Activated CD8-positive, alpha-beta memory T cell treated with anti-CD3 and anti-CD28 coated beads, Interleukin-2, amount 50 U/mL, for 1 hour (primary cell): ENCODE results near the gene FAM118B.

Source experiments
- DNase-seq: peaks from one replicate; pipeline ENCODE4 v3.0.0-alpha.2; 2020; ENCODE audit errors: extremely low read depth

FAM118B gene

DNA sequence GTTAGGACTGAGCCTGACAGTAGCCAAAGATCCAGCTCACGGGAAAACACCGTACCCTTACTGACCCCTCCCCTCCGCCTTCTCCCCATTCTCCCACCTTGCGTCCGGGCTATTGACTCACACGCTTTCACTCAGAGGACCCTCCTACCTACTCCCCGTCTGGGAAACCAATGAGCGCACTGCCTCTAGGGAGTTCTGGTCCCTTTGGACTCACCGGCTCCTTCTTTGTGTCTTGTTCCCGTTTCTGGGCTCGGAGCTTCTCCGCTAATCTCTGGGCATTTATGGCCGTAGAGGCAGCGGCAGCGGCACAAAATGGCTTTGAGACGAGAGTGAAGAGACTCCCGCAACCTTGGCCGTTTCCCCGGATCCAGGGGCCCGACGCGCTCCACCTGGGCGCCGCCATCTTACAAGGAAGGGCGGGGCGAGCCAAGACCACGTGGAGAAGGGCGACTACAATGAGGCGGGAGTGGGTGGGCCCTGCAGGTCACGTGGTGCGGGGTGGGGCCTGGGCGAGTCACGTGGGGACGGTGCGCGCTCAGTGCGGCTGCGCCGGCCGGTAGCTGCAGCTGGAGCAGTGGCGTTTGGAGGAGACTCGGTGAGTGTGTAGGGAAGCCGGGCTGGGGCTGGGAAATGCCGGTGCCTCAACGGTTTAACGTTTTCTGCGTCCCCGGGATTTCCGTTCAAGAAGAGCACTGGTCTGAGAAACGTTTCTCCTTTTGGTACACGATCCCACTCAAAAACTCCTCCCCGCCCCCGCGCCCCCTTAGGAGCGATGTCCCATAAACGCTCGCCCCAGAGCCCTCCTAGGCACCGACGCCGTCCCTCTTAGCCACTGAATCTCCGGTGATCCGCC, at the start of gene FAM118B, which contains the start of gene RPUSD4:
FAM118B (plus strand) TSS at position 547 of the 853 bp plus-strand sequence. CDS start 23,220 bp downstream, outside the sequence.
RPUSD4 (minus strand) TSS at position 415 of the 853 bp plus-strand sequence; CDS start at position 403, 12 bp downstream.
- peak; percentile 94 for DNase-seq

DNA sequence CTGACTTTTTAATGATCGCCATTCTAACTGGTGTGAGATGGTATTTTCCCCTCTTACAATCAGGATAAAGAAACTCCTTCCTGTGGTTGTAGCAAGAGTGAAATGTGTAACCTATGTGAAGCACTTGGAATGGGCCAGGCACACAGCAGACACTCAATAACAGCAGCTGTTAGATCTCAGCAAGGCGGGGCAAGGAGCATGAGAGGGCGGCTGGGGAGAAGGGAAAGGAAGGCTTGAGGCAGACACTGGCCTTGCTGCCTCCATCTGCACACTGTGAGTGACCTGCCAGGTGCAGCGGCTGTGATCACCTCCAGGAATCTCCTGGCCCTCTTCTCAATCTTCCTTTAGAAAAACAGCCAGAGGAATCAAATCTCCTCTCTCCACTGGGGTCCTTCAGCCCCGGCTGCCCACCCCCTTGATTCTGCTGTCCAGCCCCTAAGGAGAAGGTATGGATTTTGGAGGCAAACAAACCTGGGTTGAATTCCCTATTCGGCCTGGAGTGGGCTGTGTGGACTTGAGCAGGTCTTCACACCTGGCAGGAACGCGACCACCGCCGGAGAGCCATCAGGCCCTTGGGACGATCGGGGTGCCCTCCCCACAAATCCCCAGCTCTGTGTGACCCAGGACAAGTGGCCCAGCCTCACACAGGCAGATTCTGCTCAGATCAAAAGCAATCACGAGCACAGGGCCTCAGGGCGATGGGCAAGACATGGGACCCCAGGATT, 49.1 kb upstream of the FAM118B start:
- no peak for DNase-seq

- DNase-seq, result no peak
These were observed 48.4 kb upstream of the FAM118B start for GRCh38 chr11:126163074-126163700.

- no peak for DNase-seq
These were observed 47.8 kb upstream of the FAM118B start for GRCh38 chr11:126163779-126164178.

DNA sequence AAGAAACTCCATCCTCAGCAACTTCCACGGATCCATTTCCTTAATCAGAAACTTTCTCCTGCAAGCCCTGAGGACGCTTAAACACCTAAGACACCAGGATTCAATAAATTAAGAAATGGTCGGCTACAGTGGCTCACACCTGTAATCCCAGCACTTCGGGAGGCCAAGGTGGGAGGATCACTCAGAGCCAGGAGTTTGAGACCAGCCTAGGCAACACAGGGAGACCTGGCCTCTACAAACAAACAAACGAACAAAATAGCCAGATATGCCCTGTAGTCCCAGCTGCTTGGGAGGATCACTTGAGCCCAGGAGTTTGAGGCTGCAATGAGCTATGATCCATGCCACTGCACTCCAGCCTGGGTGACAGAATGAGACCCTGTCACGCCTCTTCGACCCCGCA, 46.8 kb upstream of the FAM118B start:
- no peak for DNase-seq

GRCh38 chr11:126165311-126165720, 46.3 kb upstream of the FAM118B start:
- no peak for DNase-seq

DNA sequence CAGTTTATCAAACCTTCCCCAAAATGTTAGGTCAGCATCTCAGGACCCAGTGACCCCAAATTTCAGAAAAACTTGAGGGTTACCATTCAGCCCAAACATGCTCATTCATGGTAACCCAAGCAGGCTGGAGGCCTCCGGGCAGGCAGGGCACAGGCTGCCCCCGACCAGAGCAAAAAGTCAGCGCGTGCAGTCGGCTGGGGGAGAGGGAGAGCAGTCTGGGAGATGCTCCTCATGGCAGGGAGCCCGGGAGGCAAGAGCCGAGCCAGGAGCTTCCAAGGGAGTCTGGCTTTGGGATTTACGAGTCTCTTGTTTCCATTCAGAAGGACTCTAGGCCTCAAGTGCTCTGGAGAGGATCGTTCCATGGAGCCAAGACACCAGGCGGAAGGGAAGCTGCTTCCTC, 45.8 kb upstream of the FAM118B start:
- DNase-seq, result no peak

- DNase-seq, result no peak
These were observed 45.2 kb upstream of the FAM118B start for GRCh38 chr11:126166413-126166812.

DNA sequence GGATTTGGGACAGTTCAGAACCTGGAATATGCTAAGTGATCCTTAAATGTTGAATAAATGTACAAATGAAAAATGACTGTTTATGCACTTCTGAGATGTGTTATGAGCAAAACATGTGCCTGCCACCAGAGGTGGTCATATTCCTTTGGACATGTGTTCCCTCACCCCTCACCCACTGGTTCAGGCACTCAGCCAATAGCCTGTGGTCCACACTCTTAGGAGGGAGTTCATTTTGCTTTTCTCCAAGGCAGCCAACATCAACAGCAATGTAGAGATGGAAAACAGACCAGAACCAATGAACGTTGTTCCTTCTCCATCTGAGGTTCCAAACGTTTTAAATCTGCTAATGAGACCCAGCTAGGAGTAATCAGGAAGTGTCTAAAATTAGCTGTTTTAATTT, 44.1 kb upstream of the FAM118B start:
- no peak for DNase-seq

GRCh38 chr11:126169291-126169690, 42.3 kb upstream of the FAM118B start:
- DNase-seq, result no peak

DNA sequence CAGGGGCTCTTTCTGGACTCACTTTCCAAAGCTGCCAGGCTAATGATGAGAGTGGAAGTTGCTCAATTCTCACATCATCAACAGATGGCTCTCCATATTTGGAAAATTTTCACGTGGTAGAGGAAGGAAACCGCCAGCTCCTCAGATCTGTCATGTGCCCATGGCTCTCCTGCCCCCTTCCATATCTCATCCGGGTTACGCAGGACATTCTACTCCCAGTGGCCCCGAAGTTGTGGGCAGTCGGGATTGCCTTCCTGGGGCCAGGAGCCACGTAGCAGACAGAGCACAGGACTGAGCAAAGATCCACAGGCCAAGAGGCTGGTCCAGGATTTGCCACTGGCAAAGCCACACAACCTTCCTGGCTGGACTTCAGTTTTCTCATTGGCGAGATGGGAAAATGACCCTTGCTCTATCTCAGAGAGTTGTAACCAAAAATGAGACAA, 39.0 kb upstream of the FAM118B start:
- DNase-seq, result no peak

DNA sequence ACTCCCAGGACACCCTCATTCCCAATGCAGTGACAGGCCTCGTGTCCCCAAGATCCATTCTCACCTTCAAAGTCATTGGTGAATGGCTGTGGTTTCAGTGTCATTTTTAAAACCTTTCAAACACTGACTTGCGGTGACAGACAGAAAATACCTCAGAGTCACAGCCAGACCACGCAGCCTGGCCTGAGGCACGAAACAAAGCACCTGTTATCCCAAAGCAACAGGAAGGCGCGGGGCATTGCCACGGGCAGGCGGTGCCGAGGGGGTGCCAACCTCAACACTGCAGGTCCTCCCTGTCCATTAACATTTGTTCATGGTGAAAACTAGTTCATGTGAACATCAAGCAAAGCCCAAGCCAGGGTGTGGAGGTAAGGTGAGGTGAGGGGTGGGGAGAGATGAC, 38.3 kb upstream of the FAM118B start:
- DNase-seq, result no peak

DNA sequence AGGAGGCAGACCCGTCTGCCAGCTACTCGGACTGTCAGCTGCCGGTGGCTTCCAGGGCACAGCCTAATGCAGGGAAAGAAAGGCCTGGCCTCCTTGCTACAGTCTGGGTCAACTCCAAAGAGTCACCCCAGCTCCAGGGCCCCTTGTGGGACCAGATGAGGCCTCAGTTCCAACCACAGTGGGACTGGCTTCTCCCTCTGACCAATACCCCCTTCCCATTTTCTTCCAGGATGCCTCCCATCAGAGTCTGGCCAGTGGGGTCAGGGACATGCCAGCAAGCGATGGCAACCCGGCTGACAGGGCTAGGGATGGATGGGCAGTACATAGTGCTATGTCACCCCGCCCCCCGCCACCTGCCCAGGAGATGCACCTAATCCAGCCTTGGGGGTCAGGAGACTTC, 36.8 kb upstream of the FAM118B start:
- DNase-seq, result no peak

DNA sequence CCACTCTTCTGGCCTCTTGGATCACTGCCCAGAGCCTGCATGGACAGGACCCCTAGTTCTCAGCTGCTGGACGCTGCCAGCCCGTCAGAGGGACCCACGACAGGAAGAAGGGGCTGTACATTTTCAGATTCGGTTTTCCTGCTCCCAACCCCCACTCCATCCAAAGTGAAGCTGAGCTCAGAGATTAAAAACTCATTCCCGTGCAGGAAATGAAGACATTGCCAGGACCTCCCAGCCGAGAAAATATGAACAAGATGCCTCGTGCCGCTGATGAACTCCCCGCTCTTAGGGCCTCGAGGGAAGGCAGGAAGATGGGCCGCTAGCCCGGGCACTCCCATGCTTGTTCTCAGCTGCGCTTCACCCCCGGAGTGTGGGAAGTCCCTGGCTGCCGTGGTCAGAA, 36.2 kb upstream of the FAM118B start:
- DNase-seq, result no peak

DNA sequence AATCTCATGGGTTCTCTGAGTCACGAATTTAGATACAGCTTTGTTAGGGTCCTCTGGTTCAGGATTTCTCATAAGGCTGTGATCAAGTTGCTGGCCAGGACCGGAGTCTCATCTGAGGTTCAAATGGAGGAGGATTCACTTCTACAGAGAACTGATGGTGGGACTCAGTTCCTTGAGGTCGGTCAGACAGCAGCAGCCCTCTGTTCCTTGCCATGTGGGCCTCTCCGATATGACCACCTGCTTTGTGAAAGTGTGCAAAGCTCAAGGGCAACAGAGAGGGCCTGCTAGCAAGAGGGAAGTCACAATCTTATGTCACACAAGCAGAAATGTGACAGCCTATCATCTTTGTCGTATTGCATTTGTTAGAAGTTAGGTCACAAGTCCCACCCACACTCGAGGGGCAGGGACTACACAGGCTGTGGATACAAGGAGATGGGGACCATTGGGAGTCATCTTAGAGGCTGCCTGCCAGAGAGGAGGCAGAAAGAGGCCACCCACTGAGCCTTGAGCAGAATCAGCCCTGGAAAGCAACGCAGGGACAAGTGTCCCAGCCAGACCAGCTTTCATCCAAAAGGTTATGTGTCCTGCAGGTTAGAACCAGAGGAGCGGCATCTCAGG, 34.6 kb upstream of the FAM118B start:
- DNase-seq, result no peak

DNA sequence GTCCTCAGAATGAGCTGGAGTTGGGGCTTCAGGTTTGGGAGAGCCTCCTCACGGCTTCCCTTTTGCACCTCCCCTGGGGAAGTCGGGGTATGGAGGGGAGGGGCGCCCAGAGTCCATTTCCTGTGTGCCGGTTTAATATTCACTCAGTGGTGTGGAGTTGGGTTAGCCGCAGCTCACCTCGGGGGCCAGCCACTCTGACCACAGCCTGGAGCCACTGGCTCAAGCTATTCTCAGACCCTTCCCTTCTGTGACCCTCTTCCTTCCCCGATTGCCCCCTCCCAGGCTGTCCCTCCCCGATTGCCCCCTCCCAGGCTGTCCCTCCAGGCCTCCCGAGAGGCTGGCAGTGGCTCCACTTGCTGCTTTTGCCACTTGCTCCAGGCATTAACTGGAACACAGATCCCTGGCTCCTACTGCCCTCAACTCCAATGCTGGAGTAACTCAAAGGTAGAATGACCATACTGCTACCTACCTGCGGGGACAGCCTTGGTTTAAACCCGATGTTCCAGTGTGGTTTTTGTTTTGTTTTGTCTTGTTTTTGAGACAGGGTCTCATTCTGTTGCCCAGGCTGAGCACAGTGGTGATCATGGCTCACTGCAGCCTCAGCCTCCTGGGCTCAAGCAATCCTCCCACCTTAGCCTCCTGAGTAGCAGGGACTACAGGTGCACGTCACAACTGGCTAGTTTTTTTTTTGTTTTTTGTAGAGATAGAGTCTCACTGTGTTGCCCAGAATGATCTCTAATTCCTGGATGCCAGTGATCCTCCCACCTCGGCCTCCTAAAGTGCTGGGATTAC, 29.4 kb upstream of the FAM118B start:
- no peak for DNase-seq

DNA sequence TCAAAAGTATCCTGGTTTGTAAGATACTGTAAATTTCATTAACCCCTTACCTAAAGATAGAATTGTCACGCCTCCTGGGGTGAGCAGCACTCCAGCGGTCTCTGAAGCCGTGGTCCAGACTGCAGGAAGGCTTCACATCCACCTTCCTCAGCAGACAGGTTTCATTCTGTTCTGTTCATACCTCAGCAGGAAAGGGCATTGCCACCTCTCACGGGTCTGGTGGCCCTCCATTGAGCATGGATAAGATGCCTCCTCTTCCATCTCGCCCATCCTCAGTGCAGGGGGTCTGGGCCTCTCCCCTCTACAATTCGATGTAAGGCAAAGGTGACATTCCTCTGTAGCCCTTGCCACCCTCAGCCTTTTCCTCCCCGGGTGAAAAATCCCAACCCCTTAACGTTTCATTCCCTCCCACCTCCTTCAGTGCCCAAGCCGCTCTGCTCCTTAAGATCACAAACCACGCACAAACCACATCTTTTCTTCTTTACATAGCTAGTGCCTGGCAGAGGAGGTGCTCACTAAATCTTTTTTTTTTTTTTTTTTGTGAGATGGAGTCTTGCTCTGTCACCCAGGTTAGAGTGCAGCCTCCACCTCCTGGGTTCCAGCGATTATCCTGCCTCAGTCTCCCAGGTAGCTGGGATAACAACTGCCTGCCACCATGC, 28.7 kb upstream of the FAM118B start:
- DNase-seq, result no peak

GRCh38 chr11:126185259-126186024, 26.1 kb upstream of the FAM118B start:
- no peak for DNase-seq

DNA sequence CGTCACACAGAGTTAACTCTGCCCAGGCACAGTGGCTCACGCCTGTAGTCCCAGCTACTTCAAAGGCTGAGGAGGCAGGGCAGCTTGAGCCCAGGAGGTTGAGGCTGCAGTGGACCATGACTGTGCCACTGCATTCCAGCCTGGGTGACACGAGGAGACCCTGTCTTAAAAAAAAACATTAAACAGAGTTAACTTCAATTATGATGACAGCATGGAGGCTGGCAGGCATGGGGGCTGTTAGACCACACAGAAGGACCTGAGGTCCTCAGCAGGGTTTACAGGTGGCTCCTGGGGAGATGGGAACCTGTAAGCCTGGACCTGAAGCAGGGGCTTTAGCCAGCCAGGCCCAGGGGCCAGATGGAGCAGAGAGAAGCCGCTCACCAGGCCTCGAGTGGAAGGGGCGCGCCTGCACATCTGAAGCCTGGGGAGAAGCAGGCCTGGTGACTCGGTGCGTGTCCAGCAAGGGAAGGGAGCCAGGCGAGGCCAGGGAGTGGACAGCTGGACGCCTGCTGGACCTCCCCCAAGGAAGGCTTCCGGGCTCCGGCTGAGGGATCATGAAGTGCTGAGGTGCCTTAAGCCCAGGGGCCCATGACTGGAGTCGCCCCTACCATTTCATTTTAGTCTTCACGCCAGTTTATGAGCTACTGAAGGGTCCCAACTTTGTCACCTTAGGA, 25.4 kb upstream of the FAM118B start:
- DNase-seq, result no peak
